Large intestine (tissue), 3 donors: ENCODE data around the gene FGD6. TPM values are rescaled to one million over a fixed set of nuclear protein-coding genes. Genes with fewer than 3 reads are reported as not detected.

ENCODE experiments used
- DNase-seq, 2 donors: peaks; one replicate each; pipeline versions ENCODE4 v3.0.0 to v3.0.0-alpha.2; 2013
- H3K27ac ChIP-seq: one replicate; pipeline ENCODE4 v1.5.1; 2013; ENCODE audit warnings: low read length
- H3K27me3 ChIP-seq: 2 replicates; pipeline ENCODE4 v1.6.1; 2013; ENCODE audit warnings: low read length; ENCODE audit not compliant: control insufficient read depth, insufficient read depth
- H3K36me3 ChIP-seq: 2 replicates; pipeline ENCODE4 v1.6.1; 2013; ENCODE audit warnings: low read length; ENCODE audit not compliant: control insufficient read depth, insufficient read depth
- H3K4me1 ChIP-seq: one replicate; pipeline ENCODE4 v1.6.1; 2013; ENCODE audit warnings: low read length; ENCODE audit not compliant: control insufficient read depth, insufficient read depth
- H3K4me3 ChIP-seq: one replicate; pipeline ENCODE4 v1.5.1; 2013; ENCODE audit warnings: low read length
- H3K9me3 ChIP-seq: one replicate; pipeline ENCODE4 v1.6.1; 2013; ENCODE audit warnings: mild to moderate bottlenecking, low read depth, low read length, moderate library complexity; ENCODE audit not compliant: control insufficient read depth
- WGBS: methylation state at CpG from one replicate; pipeline ENCODE4 v1.1.5; 2013; ENCODE audit warnings: low lambda C conversion rate; ENCODE audit not compliant: insufficient coverage; 5-methylcytosine and 5-hydroxymethylcytosine counted together
- polyA plus RNA-seq: library from polyadenylated mRNA; unstranded; fragments of 120-200 nt; gene quantifications from one replicate; pipeline ENCODE4 v1.2.1, GENCODE V29; 2013

FGD6 gene
- polyA plus RNA-seq, 1 donor: 12.3 TPM

DNA sequence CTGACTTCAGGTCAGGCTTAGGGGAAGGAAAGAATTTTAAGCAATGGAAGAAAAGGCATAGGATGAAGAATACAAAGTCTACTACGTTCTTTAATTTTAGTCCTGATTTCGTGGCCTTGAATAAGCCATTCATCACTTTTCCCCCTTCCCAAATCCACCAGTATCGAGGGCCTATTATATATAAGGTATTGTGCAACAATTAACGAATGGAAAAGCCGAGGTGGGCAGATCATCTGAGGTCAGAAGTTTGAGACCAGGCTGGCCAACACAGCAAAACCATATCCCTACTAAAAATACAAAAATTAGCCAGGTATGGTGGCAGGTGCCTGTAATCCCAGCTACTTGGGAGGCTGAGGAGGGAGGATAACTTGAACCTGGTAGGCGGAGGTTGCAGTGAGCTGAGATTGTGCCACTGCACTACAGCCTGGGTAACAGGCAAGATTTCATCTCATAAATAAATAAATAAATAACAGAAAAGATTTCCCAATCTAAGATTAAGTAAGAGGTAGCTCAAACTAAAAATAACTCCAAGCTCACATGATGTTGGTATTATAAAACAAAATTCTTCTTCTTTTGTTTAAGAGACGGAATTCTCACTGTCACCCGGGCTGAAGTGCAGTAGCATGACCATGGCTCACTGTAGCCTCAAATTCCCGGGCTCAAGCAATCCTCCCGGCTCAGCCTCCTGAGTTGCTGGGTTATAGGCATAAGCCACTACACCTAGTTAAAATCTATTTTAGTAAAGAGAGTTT lies 85.5 kb downstream of the FGD6 start:
- Histone ChIP-seq H3K4me1 (no peaks in the 10 kb centered on the region), H3K4me3 (no peak overlapping the region), H3K36me3 (peaks cover 35% of the 10 kb centered on the region), H3K27ac (no peak overlapping the region), H3K27me3 (no peaks in the 10 kb centered on the region), H3K9me3 (no peaks in the 10 kb centered on the region)
- no peak for DNase-seq
- 100% methylated on average over 2 of the region's 10 CpGs for WGBS

DNA sequence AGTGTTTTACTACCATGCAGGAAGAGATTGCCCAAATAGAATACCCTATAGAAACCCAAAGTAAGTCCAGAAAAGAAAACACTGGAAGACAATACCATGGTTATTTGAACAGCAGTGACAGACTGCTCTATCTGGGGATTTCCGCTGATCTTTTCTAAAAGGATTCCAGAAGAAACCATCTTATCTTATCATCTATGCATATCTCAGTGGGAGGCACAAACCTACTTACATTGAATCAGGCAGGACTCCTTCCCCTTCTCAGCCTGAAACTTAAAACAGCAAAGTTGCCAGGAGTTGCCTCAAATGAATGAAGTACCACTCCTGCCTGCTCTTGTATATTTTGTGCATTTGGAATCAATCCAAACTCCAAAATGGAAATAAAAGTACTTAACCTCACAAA lies 87.2 kb downstream of the FGD6 start:
- no peaks in the 10 kb centered on the region for H3K9me3 ChIP-seq
- no peak overlapping the region for H3K4me3 ChIP-seq
- no peaks in the 10 kb centered on the region for H3K4me1 ChIP-seq
- H3K27me3 ChIP-seq: no peaks in the 10 kb centered on the region
- no peak for DNase-seq
- H3K36me3 ChIP-seq: peaks cover 40% of the 10 kb centered on the region
- no peak overlapping the region for H3K27ac ChIP-seq
- WGBS: no CpG with 5 or more reads among the region's 1 CpG

DNA sequence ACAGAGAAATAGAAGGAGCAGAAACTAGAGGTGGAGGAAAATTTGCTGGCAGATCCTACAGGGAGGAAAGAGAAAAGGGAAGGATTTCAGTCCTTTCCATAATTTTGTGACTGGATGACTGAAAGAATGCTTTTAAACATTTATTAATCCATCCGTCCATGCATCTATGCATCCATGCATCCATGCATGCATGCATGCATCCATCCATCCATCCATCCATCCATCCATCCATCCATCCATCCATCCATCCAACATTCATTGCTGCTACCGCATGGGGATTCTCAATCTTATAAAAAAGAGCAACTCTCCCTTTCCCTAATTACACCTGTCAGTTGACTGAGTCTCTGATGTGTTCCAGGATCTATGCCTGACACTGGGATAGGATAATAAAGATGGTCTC lies 88.2 kb downstream of the FGD6 start:
- WGBS: no CpG with 5 or more reads among the region's 2 CpGs
- Histone ChIP-seq H3K4me1 (no peaks in the 10 kb centered on the region), H3K27ac (no peak overlapping the region), H3K36me3 (peaks cover 35% of the 10 kb centered on the region), H3K4me3 (no peak overlapping the region), H3K9me3 (no peaks in the 10 kb centered on the region), H3K27me3 (no peaks in the 10 kb centered on the region)
- no peak for DNase-seq

DNA sequence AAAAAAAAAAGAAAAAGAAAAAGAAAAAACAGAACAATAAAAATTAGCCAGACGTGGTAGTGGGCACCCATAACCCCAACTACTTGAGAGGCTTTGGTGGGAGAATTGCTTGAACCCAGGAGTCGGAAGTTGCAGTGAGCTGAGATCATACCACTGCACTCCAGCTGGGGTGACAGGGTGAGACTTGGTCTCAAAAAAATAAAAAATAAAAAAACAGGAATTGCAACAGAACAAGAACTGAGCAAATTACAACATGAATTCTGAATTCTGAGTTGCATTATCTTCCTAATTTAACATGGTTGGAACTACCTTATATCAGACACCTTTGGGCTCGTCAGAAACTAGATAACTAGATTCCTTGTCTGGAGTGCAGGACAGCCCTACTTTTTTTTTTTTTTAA lies 90.5 kb downstream of the FGD6 start:
- no peaks in the 10 kb centered on the region for H3K9me3 ChIP-seq
- H3K4me1 ChIP-seq: no peaks in the 10 kb centered on the region
- no peak overlapping the region for H3K27ac ChIP-seq
- WGBS: 78% methylated on average over 2 of the region's 3 CpGs
- DNase-seq: no peak
- peaks cover 27% of the 10 kb centered on the region for H3K36me3 ChIP-seq
- no peaks in the 10 kb centered on the region for H3K27me3 ChIP-seq
- H3K4me3 ChIP-seq: no peak overlapping the region

DNA sequence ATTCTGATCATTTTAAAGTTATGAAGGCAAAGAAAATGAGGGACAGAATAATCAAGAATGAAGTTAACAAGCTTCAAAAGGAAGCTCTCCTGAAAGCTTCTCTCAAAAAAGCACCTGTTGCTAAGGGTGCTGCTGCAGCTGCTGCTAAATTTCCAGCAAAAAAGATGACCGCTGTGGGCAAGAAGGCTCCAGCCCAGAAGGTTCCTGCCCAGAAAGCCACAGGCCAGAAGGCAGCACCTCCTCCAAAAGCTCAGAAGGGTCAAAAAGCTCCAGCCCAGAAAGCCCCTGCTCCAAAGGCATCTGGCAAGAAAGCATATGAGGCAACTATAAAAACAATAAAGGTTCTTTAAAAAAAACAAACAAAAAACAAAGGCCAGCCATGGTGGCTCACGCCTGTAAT lies 91.2 kb downstream of the FGD6 start:
- Histone ChIP-seq H3K27me3 (no peaks in the 10 kb centered on the region), H3K36me3 (peaks cover 25% of the 10 kb centered on the region), H3K4me1 (no peaks in the 10 kb centered on the region), H3K9me3 (no peaks in the 10 kb centered on the region), H3K4me3 (no peak overlapping the region), H3K27ac (no peak overlapping the region)
- no CpG with 5 or more reads among the region's 2 CpGs for WGBS
- no peak for DNase-seq

DNA sequence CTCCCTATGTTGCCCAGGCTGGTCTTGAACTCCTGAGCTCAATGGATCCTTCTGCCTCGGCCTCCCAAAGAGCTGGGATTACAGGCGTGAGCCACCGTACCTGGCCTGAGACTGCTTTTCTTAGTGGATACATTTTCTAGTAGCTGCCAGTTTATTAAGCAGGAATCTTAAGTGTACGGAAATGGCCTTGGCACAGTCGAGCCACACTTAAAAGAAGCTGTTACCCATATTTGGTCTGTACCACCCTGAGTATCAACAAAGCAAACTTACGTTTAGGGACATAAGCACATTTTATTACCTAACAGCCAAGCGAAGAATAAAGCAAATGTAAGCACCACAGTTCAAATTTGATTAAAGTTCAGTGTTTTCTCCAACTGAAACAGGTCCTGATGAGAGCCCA lies 93.2 kb downstream of the FGD6 start:
- DNase-seq: no peak

DNA sequence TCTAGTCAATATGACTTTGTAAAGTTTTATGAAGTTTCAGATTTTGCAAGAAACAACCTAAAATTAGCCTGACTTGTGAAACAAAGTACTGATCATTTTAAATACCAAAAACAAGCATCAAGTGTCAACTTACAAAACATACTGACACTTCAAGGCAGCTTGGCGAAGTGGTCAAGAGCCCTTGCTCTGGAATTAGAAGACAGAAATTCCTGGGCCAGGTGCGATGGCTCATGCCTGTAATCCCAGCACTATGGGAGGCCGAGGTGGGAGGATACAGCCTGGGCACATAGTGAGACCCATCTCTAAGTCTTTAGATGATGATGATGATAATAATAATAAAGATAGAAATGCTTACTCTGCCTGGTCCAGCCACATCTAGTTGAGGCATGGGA lies 98.5 kb downstream of the FGD6 start:
- DNase-seq: no peak
- Histone ChIP-seq H3K27ac (no peak overlapping the region), H3K27me3 (no peaks in the 10 kb centered on the region), H3K9me3 (no peaks in the 10 kb centered on the region), H3K36me3 (peaks cover 3% of the 10 kb centered on the region), H3K4me1 (no peaks in the 10 kb centered on the region), H3K4me3 (no peak overlapping the region)
- WGBS: no CpG with 5 or more reads among the region's 3 CpGs

More for the DNA sequence above, 93.2 kb downstream of the FGD6 start:
- H3K36me3 ChIP-seq: peaks cover 22% of the 10 kb centered on the region
- no peak overlapping the region for H3K27ac ChIP-seq
- H3K4me3 ChIP-seq: no peak overlapping the region
- no peaks in the 10 kb centered on the region for H3K4me1 ChIP-seq
- WGBS: no CpG with 5 or more reads among the region's 7 CpGs
- no peaks in the 10 kb centered on the region for H3K27me3 ChIP-seq
- H3K9me3 ChIP-seq: no peaks in the 10 kb centered on the region

DNA sequence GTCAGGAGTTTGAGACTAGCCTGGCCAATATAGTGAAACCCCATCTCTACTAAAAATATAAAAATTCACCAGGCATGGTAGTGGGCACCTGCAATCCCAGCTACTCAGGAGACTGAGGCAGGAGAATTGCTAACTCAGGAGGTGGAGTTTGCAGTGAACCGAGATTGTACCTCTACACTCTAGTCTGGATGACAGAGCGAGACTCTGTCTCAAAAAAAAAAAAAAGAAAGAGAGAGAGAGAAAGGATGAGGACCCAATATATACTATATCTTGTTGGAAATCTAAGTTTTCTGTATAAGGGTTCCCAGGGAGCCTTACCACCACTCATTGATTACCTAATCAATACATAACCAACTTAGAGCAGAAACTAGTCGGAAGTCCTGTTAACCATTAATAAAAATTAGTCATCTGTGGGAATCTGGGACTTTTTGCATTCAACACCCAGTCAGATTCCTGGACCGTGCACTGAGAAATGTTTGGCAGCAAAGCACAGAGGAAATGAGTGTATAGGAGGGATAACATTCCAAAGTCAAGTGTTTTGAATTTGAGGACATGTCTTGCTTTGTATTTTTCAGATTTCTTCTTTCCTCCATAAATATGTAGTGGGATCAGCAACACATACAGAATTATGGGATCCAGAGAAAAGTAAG lies 99.0 kb downstream of the FGD6 start:
- Histone ChIP-seq H3K36me3 (peaks cover 3% of the 10 kb centered on the region), H3K27me3 (no peaks in the 10 kb centered on the region), H3K4me3 (no peak overlapping the region), H3K27ac (no peak overlapping the region), H3K4me1 (no peaks in the 10 kb centered on the region), H3K9me3 (no peaks in the 10 kb centered on the region)
- no peak for DNase-seq
- WGBS: no CpG with 5 or more reads among the region's 4 CpGs

DNA sequence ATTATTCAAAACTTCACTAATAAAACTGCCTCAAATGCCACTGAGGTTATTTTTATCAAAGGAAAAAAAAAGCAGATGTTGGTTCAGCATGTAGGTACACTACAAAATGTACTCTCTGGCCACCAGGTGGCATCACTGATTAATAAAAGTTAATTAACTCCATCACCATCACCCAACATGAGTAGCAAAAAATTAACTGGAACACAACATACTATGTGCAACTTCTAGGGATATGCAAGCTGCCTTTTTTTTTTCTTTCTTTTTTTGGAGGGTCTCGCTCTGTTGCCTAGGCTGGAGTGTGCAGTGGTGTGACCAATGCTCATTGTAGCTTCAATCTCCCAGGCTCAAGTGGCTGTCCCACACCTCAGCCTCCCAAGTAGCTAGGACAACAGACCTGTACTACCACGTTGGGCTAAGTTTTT lies 100.1 kb downstream of the FGD6 start:
- Histone ChIP-seq H3K27ac (no peak overlapping the region), H3K27me3 (no peaks in the 10 kb centered on the region)

DNA sequence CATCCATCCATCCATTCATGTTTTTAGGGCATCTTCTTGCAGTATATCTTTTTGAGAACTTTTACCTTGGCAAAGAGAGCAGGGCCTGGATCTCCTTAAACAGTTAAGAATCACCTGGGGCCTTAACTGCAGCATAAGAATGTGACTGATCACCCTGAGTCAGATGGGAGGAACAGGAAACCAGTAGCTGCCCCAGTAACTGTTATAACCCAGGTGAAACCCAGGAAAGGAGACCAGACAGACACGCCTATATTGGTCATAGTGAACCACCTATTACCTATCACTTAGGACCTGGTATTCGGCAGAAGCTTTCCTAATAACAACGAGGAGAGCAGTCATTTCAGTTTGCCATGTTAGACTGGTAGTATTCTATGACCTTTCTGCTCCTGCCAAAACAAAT lies 100.5 kb downstream of the FGD6 start:
- no peaks in the 10 kb centered on the region for H3K27me3 ChIP-seq
- no peaks in the 10 kb centered on the region for H3K4me1 ChIP-seq
- no peak overlapping the region for H3K27ac ChIP-seq
- no peaks in the 10 kb centered on the region for H3K9me3 ChIP-seq
- DNase-seq: no peak
- H3K36me3 ChIP-seq: peaks cover 7% of the 10 kb centered on the region
- no CpG with 5 or more reads among the region's 3 CpGs for WGBS
- H3K4me3 ChIP-seq: no peak overlapping the region

More for the DNA sequence above, 100.1 kb downstream of the FGD6 start:
- Histone ChIP-seq H3K9me3 (no peaks in the 10 kb centered on the region), H3K36me3 (peaks cover 7% of the 10 kb centered on the region), H3K4me3 (no peak overlapping the region), H3K4me1 (no peaks in the 10 kb centered on the region)
- peak; percentile 65 to 68 for DNase-seq
- no CpG with 5 or more reads among the region's 2 CpGs for WGBS

DNA sequence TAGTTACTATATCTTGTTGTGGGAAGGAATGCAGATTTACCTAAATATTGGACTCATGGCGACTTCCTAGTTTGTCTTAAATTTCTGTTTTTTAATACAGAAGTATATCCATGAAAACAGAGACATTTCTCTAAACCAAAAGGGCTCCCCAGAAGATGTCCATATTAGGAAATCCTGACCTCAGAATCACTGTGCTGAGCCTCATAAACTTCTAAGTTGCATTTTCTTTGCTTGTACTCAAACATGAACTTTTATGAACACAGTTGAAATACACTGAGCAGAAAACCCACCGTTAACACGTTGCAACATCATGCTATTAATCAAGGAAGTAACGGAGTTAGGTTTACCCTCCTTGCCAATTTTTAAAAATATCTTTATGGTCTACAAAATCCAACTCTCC lies 100.9 kb downstream of the FGD6 start:
- no peak for DNase-seq
- WGBS: 100% methylated on average over 1 of the region's 4 CpGs

More for the DNA sequence above, 100.9 kb downstream of the FGD6 start:
- Histone ChIP-seq H3K36me3 (peaks cover 8% of the 10 kb centered on the region), H3K4me1 (no peaks in the 10 kb centered on the region), H3K27ac (no peak overlapping the region), H3K27me3 (no peaks in the 10 kb centered on the region), H3K9me3 (no peaks in the 10 kb centered on the region), H3K4me3 (no peak overlapping the region)
